Measurements from ENCODE around the gene RNF167.

GRCh38 chr17:4940555-4941318, 669 bp downstream of the RNF167 start:
- TF ChIP-seq EZH2 (IDR thresholded peaks at IDR 0.05; ENCODE audit: insufficient read depth, poor library complexity, severe bottlenecking): no peak
- no peak for TF ChIP-seq EZH2phosphoT487 (IDR thresholded peaks at IDR 0.05; ENCODE audit: insufficient read depth, low read depth)
